Panc1 (cell line): Measurements from ENCODE around the gene SF3A2. TPM values are rescaled to one million over a fixed set of nuclear protein-coding genes. Genes with fewer than 3 reads are reported as not detected.

Experiments used
- ATAC-seq: fragments of 200-7000 bp; cut with Tn5 transposase; 2 replicates; pipeline ENCODE4 v1.9.1; 2020; ENCODE audit warnings: mild to moderate bottlenecking, moderate library complexity
- BruUV-seq: library from RNA; stranded (reverse); fragments of 400-500 nt; replicated peaks from 2 replicates; lab custom pipeline; 2021; lab: Mats Ljungman, UMichigan
- CTCF ChIA-PET: fragments of 300-600 bp; sonication (Branson Sonifier 250); formaldehyde crosslinking; loops from one replicate; lab custom pipeline; 2022; ENCODE audit warnings: antibody characterized with exemption; lab: Charles Lee
- POLR2A ChIA-PET: fragments of 300-600 bp; sonication (Branson Sonifier 250); formaldehyde crosslinking; loops from one replicate; lab custom pipeline; 2022; ENCODE audit warnings: antibody characterized with exemption; lab: Charles Lee
- DNase-seq: peaks from one replicate; pipeline ENCODE4 v3.0.0-alpha.2; 2010; ENCODE audit warnings: low read depth, low spot score
- H3K27ac ChIP-seq: 2 replicates; pipeline ENCODE4 v1.5.1; 2011; ENCODE audit warnings: mild to moderate bottlenecking, low read length, inconsistent platforms
- H3K27me3 ChIP-seq: fragments of 200-500 bp; sonication (Bioruptor generic); 2 replicates; pipeline ENCODE4 v1.6.0; 2014; ENCODE audit warnings: low read length, inconsistent platforms; ENCODE audit not compliant: control insufficient read depth, insufficient read depth
- H3K36me3 ChIP-seq: fragments of 200-500 bp; sonication (Bioruptor generic); 2 replicates; pipeline ENCODE4 v1.5.1; 2014; ENCODE audit warnings: inconsistent platforms, mild to moderate bottlenecking, low read length, moderate library complexity; ENCODE audit not compliant: control insufficient read depth, insufficient read depth
- H3K4me1 ChIP-seq: 2 replicates; pipeline ENCODE4 v1.5.1; 2011; ENCODE audit warnings: inconsistent platforms, mild to moderate bottlenecking, low read length, moderate library complexity; ENCODE audit not compliant: control insufficient read depth, insufficient read depth
- H3K4me3 ChIP-seq, 2 experiments: 2 replicates each; pipeline ENCODE4 v1.5.1; 2011 to 2012; ENCODE audit warnings: low read depth in 2 of 2, low read length in 2 of 2, mild to moderate bottlenecking in 2 of 2, inconsistent platforms in 1 of 2, moderate library complexity in 1 of 2
- H3K9me3 ChIP-seq: fragments of 200-500 bp; sonication (Bioruptor generic); 2 replicates; pipeline ENCODE4 v1.5.1; 2014; ENCODE audit warnings: low read depth, mild to moderate bottlenecking, inconsistent platforms, low read length, moderate library complexity; ENCODE audit not compliant: control insufficient read depth, insufficient read depth
- CTCF ChIP-seq: fragments of 450-650 bp; IDR thresholded peaks from 2 replicates; pipeline ENCODE4 v1.5.1; 2017; ENCODE audit warnings: mild to moderate bottlenecking
- POLR2AphosphoS5 ChIP-seq: IDR thresholded peaks from 2 replicates; pipeline ENCODE4 v1.6.1; 2012; ENCODE audit warnings: mild to moderate bottlenecking, low read depth, low read length, moderate library complexity
- REST ChIP-seq, 2 experiments: IDR thresholded peaks; 2 replicates each; pipeline ENCODE4 v1.6.1; 2011 to 2012; ENCODE audit warnings: low read depth in 2 of 2, control low read depth in 1 of 2, low read length in 1 of 2, mild to moderate bottlenecking in 1 of 2, moderate library complexity in 1 of 2; ENCODE audit not compliant: insufficient read depth in 1 of 2
- TCF7L2 ChIP-seq: IDR thresholded peaks from 2 replicates; pipeline ENCODE4 v1.6.1; 2011; ENCODE audit warnings: mild to moderate bottlenecking, low read depth, low read length, inconsistent platforms
- in situ Hi-C: cut with HindIII; loops from 2 replicates; pipeline ENCODE4 v1.10.0; 2016; ENCODE audit warnings: low sequenced_read_pairs, low pct_unique_long_range_greater_than_20kb
- intact Hi-C: fragments of 100-400 bp; cut with micrococcal nuclease; formaldehyde crosslinking; loops from one replicate; pipeline ENCODE4 v1.10.0; 2022; ENCODE audit not compliant: unreplicated experiment
- total RNA-seq: library from RNA; stranded (reverse); gene quantifications from one replicate; pipeline ENCODE4 v1.2.1, GENCODE V29; 2021; ENCODE audit not compliant: unreplicated experiment

The SF3A2 gene
- total RNA-seq, 1 experiment from 2014 or later = 103 TPM

GRCh38 chr19:2249880-2250765 lies 13.5 kb downstream of the SF3A2 start:
- BruUV-seq = no TSS peak
- intact Hi-C loops (no loop called here), in situ Hi-C loops (no loop called here)
- Histone ChIP-seq H3K4me1 (peaks cover 7% of the 10 kb centered on the region), H3K27ac (no peak overlapping the region), H3K4me3 (no peak overlapping the region), H3K9me3 (no peaks in the 10 kb centered on the region), H3K36me3 (no peaks in the 10 kb centered on the region), H3K27me3 (no peaks in the 10 kb centered on the region)
- ChIA-PET POLR2A (interaction anchor here (0.5 kb wide), 1 partner anchor 8 kb away, joined by 3 read pairs; no protein-coding TSS in a partner anchor), CTCF (no interaction called here)
- DNase-seq (no peak), ATAC-seq (peak; percentile 27; the same call in 1 of the 2 replicates)
- no peak for TF ChIP-seq REST (IDR thresholded peaks at IDR 0.05; ENCODE audit: insufficient read depth in 1 of 2, low read depth in 2 of 2, low read length in 1 of 2)
- peak; percentile 82; the same call in 1 of the 2 replicates for TF ChIP-seq POLR2AphosphoS5

- Histone ChIP-seq H3K27ac (no peak overlapping the region), H3K9me3 (no peaks in the 10 kb centered on the region), H3K4me3 (no peak overlapping the region), H3K4me1 (peaks cover 7% of the 10 kb centered on the region), H3K27me3 (no peaks in the 10 kb centered on the region), H3K36me3 (no peaks in the 10 kb centered on the region)
- no TSS peak for BruUV-seq
- intact Hi-C loops (no loop called here), in situ Hi-C loops (no loop called here)
- DNase-seq = no peak
- CTCF ChIA-PET = no interaction called here
- no peak for ATAC-seq
- TF ChIP-seq CTCF (no peak), POLR2AphosphoS5 (no peak), TCF7L2 (no peak), REST (IDR thresholded peaks at IDR 0.05; ENCODE audit: insufficient read depth in 1 of 2, low read depth in 2 of 2, low read length in 1 of 2) (no peak)
- POLR2A ChIA-PET = no interaction called here
These were observed 14.1 kb downstream of the SF3A2 start for GRCh38 chr19:2250766-2251105.
